KOPT-K1 (cell line): ENCODE results near the gene NUCKS1.

ENCODE experiments used
- H3K27ac ChIP-seq: fragments of 200-600 bp; sonication (generic); 2 replicates; pipeline ENCODE4 v1.5.1; 2016; ENCODE audit warnings: antibody characterized with exemption, mild to moderate bottlenecking, low read depth, low read length; ENCODE audit not compliant: poor library complexity, severe bottlenecking
- H3K36me3 ChIP-seq: fragments of 200-600 bp; sonication (generic); 2 replicates; pipeline ENCODE4 v1.5.1; 2017; ENCODE audit warnings: antibody characterized with exemption, mild to moderate bottlenecking, low read length, moderate library complexity; ENCODE audit not compliant: insufficient read depth
- H3K9me3 ChIP-seq: fragments of 200-600 bp; sonication (generic); 2 replicates; pipeline ENCODE4 v1.5.1; 2017; ENCODE audit warnings: antibody characterized with exemption, low read length, mild to moderate bottlenecking; ENCODE audit not compliant: insufficient read depth, poor library complexity, severe bottlenecking

The NUCKS1 gene

DNA sequence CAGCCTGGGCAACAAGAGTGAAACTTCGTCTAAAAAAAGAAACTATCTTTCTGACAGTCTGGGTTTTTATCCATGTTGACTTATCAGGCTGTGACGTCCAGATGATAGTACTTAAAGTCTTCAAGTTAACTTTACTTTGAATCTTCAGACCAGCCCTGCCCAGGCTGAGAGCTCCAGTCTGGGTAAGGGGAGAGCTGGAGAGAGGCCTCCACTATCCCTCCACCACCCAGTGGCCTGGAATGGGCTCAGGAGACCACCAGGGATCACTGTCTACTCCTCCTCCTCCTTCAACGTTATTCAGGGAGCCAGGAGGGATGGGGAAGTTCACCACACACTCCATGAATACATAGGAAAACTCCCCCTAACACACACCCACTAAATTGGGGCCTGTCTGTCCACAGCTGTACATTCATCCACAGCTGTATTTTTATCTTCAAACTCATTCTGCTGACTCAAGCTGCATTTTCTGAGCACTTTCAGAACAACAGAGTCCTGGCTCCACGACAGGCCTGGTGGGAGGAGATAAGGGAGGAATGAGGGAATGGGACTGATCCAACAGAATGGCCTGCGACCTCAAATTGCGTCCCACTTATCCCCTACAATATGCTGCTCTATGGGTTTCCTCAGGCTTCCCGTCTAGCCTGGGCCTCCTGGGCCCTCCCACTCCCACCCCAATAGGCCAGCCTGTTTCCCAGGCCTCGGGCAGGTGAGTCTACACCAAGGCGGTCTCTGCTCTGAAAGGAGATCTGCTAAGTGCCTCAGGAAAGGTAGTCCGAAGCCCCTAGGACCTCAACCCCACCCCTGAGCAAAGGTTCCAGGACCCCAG, 71.5 kb downstream of the NUCKS1 start:
- H3K9me3 ChIP-seq = no peaks in the 10 kb centered on the region
- no peak overlapping the region for H3K27ac ChIP-seq
- no peaks in the 10 kb centered on the region for H3K36me3 ChIP-seq

DNA sequence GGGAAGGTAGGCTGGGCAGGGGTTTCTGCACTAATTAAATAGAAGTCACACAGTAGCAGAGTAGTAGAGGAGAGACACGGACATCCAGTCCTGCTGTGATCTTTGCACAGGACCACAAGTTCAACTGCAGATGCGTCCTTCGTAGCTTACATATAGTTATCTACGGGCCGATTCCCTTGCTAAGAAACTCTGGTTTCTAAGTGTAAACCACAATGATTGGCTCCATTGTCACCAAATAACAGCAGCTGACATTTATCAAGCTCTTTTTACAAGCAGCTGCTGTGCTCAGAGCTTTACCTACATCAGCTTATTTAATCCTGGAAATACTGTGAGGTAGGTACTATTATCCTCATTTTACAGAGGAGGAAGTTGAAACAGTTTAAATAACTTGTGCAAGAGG, 72.8 kb downstream of the NUCKS1 start:
- no peak overlapping the region for H3K27ac ChIP-seq
- H3K36me3 ChIP-seq = no peaks in the 10 kb centered on the region
- H3K9me3 ChIP-seq = no peaks in the 10 kb centered on the region

GRCh38 chr1:205676597-205676996, 73.4 kb downstream of the NUCKS1 start:
- H3K36me3 ChIP-seq = no peaks in the 10 kb centered on the region
- H3K9me3 ChIP-seq = no peaks in the 10 kb centered on the region
- H3K27ac ChIP-seq = no peak overlapping the region

DNA sequence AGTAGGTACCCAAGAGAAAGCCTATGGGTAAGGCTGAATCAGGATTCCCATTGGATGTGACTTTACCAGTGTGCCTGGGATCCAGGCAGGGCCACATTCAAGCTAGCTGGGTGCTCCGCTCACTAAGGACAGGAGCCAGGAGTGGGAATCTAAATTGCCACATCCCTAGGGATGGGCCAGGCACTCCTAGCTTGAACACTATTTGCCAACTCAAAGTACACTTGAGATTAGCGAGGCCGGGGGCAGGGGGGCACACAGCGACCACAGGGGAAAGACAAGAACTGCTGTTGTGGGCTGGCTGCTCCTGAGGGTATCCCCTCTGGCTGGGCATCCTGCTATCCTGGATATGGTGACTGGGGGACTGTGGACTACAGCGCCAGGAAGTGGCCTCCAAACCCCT, 74.0 kb downstream of the NUCKS1 start:
- Histone ChIP-seq H3K9me3 (no peaks in the 10 kb centered on the region), H3K27ac (no peak overlapping the region), H3K36me3 (no peaks in the 10 kb centered on the region)

- H3K9me3 ChIP-seq = no peaks in the 10 kb centered on the region
- no peak overlapping the region for H3K27ac ChIP-seq
- no peaks in the 10 kb centered on the region for H3K36me3 ChIP-seq
Observed at GRCh38 chr1:205675247-205675646, 74.7 kb downstream of the NUCKS1 start.

DNA sequence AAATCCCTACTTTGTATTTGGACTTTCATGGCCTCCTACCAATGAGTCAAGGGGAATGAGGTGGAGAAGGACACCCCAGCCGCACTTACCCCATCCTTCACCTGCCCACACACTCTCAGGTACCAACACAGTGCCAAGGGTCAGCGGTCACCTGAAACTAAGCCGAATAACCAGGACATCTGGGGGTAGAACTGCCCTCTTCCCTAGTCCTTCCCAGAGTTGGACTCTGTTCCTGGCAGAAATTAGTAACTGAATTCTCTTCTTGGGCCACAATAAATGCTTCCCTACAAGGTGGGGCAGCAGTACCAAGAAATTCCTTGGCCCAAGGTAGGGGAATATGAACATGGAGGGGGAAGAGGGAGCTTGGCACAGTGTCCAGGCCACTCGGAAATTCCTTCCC, 77.0 kb downstream of the NUCKS1 start:
- Histone ChIP-seq H3K36me3 (no peaks in the 10 kb centered on the region), H3K9me3 (no peaks in the 10 kb centered on the region), H3K27ac (no peak overlapping the region)

DNA sequence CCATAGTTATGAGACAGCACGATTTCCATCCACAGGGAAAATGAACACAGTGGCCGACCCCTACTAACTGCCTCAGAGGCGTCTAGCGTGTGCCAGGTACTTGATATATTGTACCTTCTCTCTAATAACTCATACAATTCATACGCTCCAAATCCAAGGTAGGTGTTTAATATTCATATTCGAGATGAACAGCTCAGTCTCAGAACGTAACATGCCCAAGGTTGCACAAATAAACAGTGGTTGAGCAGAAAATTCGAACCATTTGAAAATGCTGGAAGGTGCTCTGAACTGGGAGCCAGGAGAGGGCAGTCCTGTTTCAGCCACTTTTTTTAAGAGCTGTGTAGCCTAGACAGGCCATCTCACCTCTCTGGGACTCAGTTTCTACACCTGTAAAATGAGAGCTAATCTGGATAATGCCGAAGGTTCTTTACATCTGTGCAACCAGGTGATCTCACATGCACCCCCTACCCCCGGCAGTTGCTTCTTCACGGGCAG, 77.5 kb downstream of the NUCKS1 start:
- H3K9me3 ChIP-seq = no peaks in the 10 kb centered on the region
- H3K27ac ChIP-seq = no peak overlapping the region
- H3K36me3 ChIP-seq = no peaks in the 10 kb centered on the region

- Histone ChIP-seq H3K9me3 (no peaks in the 10 kb centered on the region), H3K27ac (no peak overlapping the region), H3K36me3 (no peaks in the 10 kb centered on the region)
Observed at GRCh38 chr1:205670611-205671430, 79.2 kb downstream of the NUCKS1 start.

DNA sequence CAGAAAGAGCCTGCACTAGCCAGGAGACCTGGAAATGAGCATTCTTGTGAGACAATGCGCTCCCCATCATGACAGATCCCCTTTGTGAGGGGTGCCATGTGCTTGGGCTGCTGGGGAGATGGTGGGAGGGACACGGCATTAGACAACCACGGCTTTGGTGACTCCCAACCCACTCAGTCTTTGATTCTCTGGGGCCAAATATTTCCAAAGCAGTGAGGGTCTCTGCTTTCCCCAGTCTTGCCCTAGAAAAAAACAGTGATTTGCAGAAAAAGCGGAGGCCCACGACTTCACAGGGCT, 79.9 kb downstream of the NUCKS1 start:
- Histone ChIP-seq H3K9me3 (no peaks in the 10 kb centered on the region), H3K36me3 (no peaks in the 10 kb centered on the region), H3K27ac (no peak overlapping the region)

DNA sequence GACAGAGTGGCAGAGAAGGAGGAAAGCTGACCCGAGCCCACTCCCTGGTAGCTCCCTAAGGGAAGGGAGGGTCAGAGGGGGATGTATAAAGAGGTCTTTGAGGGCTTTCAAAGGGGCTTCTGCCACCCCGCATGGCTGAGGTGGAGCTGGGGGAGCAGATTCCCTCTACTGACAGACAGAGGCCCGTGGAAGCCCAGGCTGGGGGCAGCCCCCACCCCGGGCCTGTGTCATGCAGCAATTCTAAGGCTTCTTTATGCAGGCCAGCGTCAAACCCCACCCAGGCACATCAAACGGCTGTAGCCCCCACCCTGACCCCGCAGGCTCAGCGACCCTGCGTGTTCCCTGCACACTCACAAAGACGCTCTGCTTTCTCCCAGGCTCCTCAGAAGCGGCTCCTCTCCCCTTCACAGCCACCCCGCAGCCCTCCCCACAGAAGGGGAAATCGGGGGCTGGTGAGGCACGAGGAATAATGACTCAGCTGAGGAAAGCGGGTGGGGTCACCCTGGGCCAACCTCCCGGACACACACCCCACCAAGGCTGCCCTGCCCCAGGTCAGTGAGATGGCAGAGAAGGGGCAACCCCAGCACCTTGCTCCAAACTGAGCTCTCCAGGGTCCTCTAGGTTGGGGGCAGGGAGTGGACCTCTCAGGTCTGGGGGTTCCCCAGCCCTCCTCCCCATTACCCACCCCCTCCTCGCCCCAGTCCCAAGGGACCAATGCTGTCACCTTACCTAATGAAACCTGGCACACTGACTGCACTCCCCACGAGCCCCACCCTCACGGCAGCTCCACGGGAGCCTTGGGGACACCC, 80.4 kb downstream of the NUCKS1 start:
- Histone ChIP-seq H3K36me3 (no peaks in the 10 kb centered on the region), H3K9me3 (no peaks in the 10 kb centered on the region), H3K27ac (no peak overlapping the region)

- Histone ChIP-seq H3K27ac (no peak overlapping the region), H3K36me3 (no peaks in the 10 kb centered on the region), H3K9me3 (no peaks in the 10 kb centered on the region)
Observed at GRCh38 chr1:205668951-205669340, 81.0 kb downstream of the NUCKS1 start.

DNA sequence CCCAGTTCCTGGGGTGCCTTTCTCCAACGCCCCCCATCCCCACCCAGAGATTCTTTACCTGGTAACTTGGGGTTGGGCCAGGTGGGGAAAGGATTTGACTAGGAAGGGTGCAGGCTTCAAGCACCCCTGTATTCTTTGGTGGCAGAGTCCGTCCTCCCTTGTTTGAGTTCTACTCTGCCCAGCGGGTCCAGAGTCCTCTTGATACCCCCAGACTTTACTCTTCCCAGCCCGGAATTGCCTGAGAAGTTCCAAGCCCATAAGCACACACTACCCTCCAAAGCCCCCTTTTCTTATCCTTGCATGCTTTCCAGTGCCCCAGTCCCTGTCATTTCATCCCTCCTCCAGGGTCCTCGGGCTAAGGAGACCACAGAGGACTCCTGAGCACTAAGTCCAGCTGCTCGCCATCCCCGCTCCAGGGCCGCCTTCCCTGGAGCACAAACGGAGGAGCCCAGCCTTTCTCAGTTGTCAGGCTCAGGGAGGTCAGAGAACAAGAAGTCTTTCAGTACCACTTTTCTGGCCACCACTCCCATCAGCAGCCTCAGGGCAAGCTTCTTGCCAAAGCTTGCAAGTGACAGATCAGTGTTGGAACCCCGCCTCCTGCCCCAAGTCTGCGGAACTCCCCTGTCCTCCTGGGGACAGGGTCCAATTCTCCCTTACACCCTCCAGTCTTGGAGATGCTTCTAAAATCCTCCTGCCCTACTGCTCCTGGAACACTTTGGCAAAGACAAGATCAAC, 81.9 kb downstream of the NUCKS1 start:
- Histone ChIP-seq H3K36me3 (no peaks in the 10 kb centered on the region), H3K27ac (no peak overlapping the region), H3K9me3 (no peaks in the 10 kb centered on the region)

- Histone ChIP-seq H3K9me3 (no peaks in the 10 kb centered on the region), H3K36me3 (no peaks in the 10 kb centered on the region), H3K27ac (no peak overlapping the region)
Observed at GRCh38 chr1:205666372-205667166, 83.4 kb downstream of the NUCKS1 start.
